B cell (primary cell): ENCODE results near the gene DCAF4. TPM values are rescaled to one million over a fixed set of nuclear protein-coding genes. Genes with fewer than 3 reads are reported as not detected.

ENCODE experiments used
- ATAC-seq: fragments of 200-7000 bp; cut with Tn5 transposase; one replicate; pipeline ENCODE4 v1.10.0; 2021; ENCODE audit warnings: low read depth, mild to moderate bottlenecking, moderate number of reproducible peaks, moderate library complexity
- CTCF ChIA-PET: fragments of 350-600 bp; sonication (Branson Sonifier 250); formaldehyde crosslinking; loops from one replicate; lab custom pipeline; 2021; ENCODE audit warnings: antibody characterized with exemption, inconsistent platforms; lab: Charles Lee
- POLR2A ChIA-PET: fragments of 350-600 bp; sonication (Branson Sonifier 250); formaldehyde crosslinking; loops from one replicate; lab custom pipeline; 2021; ENCODE audit warnings: antibody characterized with exemption; lab: Charles Lee
- DNase-seq: peaks from one replicate; pipeline ENCODE4 v3.0.0; 2013
- H2AFZ ChIP-seq: 2 replicates; pipeline ENCODE4 v1.6.1; 2012; ENCODE audit warnings: mild to moderate bottlenecking, low read depth, low read length; ENCODE audit not compliant: insufficient read depth, poor library complexity, severe bottlenecking
- H3K27ac ChIP-seq, 2 donors: 1 replicate in 1 of 2; 2 replicates in 1 of 2; pipeline ENCODE4 v1.5.1; 2012 to 2013; ENCODE audit warnings: low read length in 2 of 2, mild to moderate bottlenecking in 2 of 2, moderate library complexity in 1 of 2
- H3K27me3 ChIP-seq, 4 experiments: fragments of 200-600 bp in 1 of 4; sonication (generic) in 1 of 4; replicated peaks in 1 of 4; 1 replicate in 2 of 4; 2 replicates in 2 of 4; pipeline versions ENCODE4 v1.6.1 to v1.7.0; 2013 to 2016; ENCODE audit warnings: low read length in 3 of 4, mild to moderate bottlenecking in 2 of 4, mixed read lengths in 1 of 4, moderate library complexity in 1 of 4; ENCODE audit not compliant: insufficient read depth in 4 of 4, control insufficient read depth in 3 of 4; ENCODE audit errors: control extremely low read depth in 1 of 4
- H3K36me3 ChIP-seq, 2 experiments: replicated peaks in 1 of 2; 1 replicate in 1 of 2; 2 replicates in 1 of 2; pipeline versions ENCODE4 v1.6.1 to v1.7.1; 2013; ENCODE audit warnings: low read length in 1 of 2; ENCODE audit not compliant: insufficient read depth in 2 of 2, control insufficient read depth in 1 of 2; ENCODE audit errors: control extremely low read depth in 1 of 2, extremely low read depth in 1 of 2
- H3K4me1 ChIP-seq, 2 donors: fragments of 200-600 bp in 1 of 2; sonication (generic) in 1 of 2; 1 replicate in 1 of 2; 2 replicates in 1 of 2; pipeline versions ENCODE4 v1.5.1 to v1.6.1; 2013 to 2017; ENCODE audit warnings: low read length in 2 of 2; ENCODE audit not compliant: control insufficient read depth in 2 of 2, insufficient read depth in 2 of 2
- H3K4me2 ChIP-seq: replicated peaks from 2 replicates; pipeline ENCODE3; 2012; ENCODE audit warnings: mild to moderate bottlenecking, low read depth, low read length; ENCODE audit not compliant: poor library complexity, severe bottlenecking
- H3K4me3 ChIP-seq, 5 experiments: fragments of 200-600 bp in 1 of 5; sonication (generic) in 1 of 5; 1 replicate in 3 of 5; 2 replicates in 2 of 5; pipeline versions ENCODE4 v1.5.1 to v1.7.0; 2011 to 2016; ENCODE audit warnings: low read length in 4 of 5, mild to moderate bottlenecking in 4 of 5, low read depth in 2 of 5, control low read depth in 1 of 5, moderate library complexity in 1 of 5; ENCODE audit not compliant: insufficient read depth in 1 of 5; ENCODE audit errors: control extremely low read depth in 1 of 5, extremely low read depth in 1 of 5
- H3K79me2 ChIP-seq: fragments of 200-600 bp; sonication (generic); one replicate; pipeline ENCODE4 v1.6.0; 2016; ENCODE audit warnings: low read length; ENCODE audit not compliant: control insufficient read depth, insufficient read depth
- H3K9ac ChIP-seq: fragments of 200-600 bp; sonication (generic); 2 replicates; pipeline ENCODE4 v1.6.1; 2017; ENCODE audit warnings: mild to moderate bottlenecking, low read length, moderate library complexity
- H3K9me3 ChIP-seq, 3 donors: one replicate each; pipeline versions ENCODE4 v1.6.1 to v1.7.1; 2013; ENCODE audit warnings: low read length in 2 of 3; ENCODE audit not compliant: control insufficient read depth in 2 of 3, insufficient read depth in 1 of 3; ENCODE audit errors: control extremely low read depth in 1 of 3
- H4K20me1 ChIP-seq: 2 replicates; pipeline ENCODE4 v1.6.0; 2012; ENCODE audit warnings: mild to moderate bottlenecking, low read length; ENCODE audit not compliant: insufficient read depth, control insufficient read depth, poor library complexity, severe bottlenecking
- H3K27ac Mint-ChIP-seq: one replicate; pipeline ENCODE4 v1.8.0; 2021; ENCODE audit warnings: mixed read lengths
- H3K27me3 Mint-ChIP-seq: one replicate; pipeline ENCODE4 v1.8.0; 2021; ENCODE audit warnings: mixed read lengths
- H3K4me1 Mint-ChIP-seq: one replicate; pipeline ENCODE4 v1.8.0; 2021; ENCODE audit warnings: mixed read lengths
- H3K4me3 Mint-ChIP-seq: one replicate; pipeline ENCODE4 v1.8.0; 2021; ENCODE audit warnings: mixed read lengths
- H3K9me3 Mint-ChIP-seq: one replicate; pipeline ENCODE4 v1.8.0; 2022; ENCODE audit warnings: mixed read lengths; ENCODE audit not compliant: insufficient read depth
- CTCF ChIP-seq: fragments of 200-600 bp; IDR thresholded peaks from one replicate; pipeline ENCODE4 v1.8.0; 2022; ENCODE audit warnings: antibody characterized with exemption, mild to moderate bottlenecking
- EZH2 ChIP-seq: IDR thresholded peaks from 2 replicates; pipeline ENCODE4 v1.6.1; 2012; ENCODE audit warnings: borderline replicate concordance, low read depth, mild to moderate bottlenecking, moderate library complexity, low read length; ENCODE audit not compliant: insufficient read depth, poor library complexity, severe bottlenecking
- WGBS: methylation state at CpG from one replicate; pipeline ENCODE4 v1.1.5; 2013; ENCODE audit warnings: missing lambda C conversion rate; ENCODE audit not compliant: insufficient coverage; 5-methylcytosine and 5-hydroxymethylcytosine counted together
- intact Hi-C: fragments of 100-400 bp; cut with micrococcal nuclease; formaldehyde crosslinking; loops from one replicate; pipeline ENCODE4 v1.10.0; 2022
- polyA plus RNA-seq: library from polyadenylated mRNA; depleted of rRNA; stranded (reverse); fragments of >200 nt; gene quantifications from 2 replicates; pipeline ENCODE4 v1.2.3, GENCODE V29; 2012
- total RNA-seq, 2 donors: library from RNA; stranded (reverse); fragments of 120-200 nt in 1 of 2; gene quantifications; 1 replicate in 1 of 2; 2 replicates in 1 of 2; pipeline versions ENCODE4 v1.2.3 to v1.2.4, GENCODE V29; 2013 to 2022

DCAF4 gene
- total and polyA plus RNA-seq, 2 donors (not counting 1 experiment from before 2014, with no cell fraction given), result 35.3 to 54.6 TPM

DNA sequence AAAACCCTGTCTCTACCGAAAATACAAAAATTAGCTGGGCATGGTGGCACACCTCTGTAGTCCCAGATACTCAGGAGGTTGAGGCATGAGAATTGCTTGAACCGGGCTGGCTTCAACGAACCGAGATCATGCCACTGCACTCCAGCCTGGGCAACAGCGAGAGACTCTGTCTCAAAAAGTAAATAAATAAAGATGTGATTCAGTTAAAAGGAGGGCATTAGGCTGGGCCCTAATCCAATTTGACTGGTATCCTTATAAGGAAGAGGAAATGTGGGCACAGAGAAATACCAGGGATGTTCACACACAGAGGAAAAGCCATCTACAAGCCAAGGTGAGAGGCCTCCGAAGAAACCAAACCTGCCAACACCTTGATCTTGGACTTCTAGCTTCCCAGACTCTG is 10.1 kb upstream of the DCAF4 start:
- ChIA-PET CTCF (interaction anchor here (1.0 to 2.1 kb wide), 2 partner anchors 11 to 12 kb away, joined by 5 to 8 read pairs; no protein-coding TSS in a partner anchor), POLR2A (no interaction called here)
- intact Hi-C loops, result no loop called here
- Histone ChIP-seq H3K4me1 (no peaks in the 10 kb centered on the region), H3K36me3 (no peaks in the 10 kb centered on the region), H3K9ac (no peak overlapping the region), H3K27ac (no peak overlapping the region), H4K20me1 (no peaks in the 10 kb centered on the region), H2AFZ (no peak overlapping the region), H3K9me3 (no peaks in the 10 kb centered on the region), H3K27me3 (peaks cover 0 to 18% (median 4%) of the 10 kb centered on the region in 4 experiments), H3K4me2 (no peak overlapping the region), H3K79me2 (no peaks in the 10 kb centered on the region), H3K4me3 (no peak overlapping the region)
- no peak overlapping the region for H3K27ac Mint-ChIP-seq
- peaks cover 23% of the 10 kb centered on the region for H3K27me3 Mint-ChIP-seq
- WGBS, result 77% methylated on average over 6 of the region's 6 CpGs
- H3K9me3 Mint-ChIP-seq, result no peaks in the 10 kb centered on the region
- no peak for DNase-seq
- H3K4me3 Mint-ChIP-seq, result no peak overlapping the region
- no peak for TF ChIP-seq EZH2
- no peak for TF ChIP-seq CTCF
- no peak for ATAC-seq
- H3K4me1 Mint-ChIP-seq, result no peaks in the 10 kb centered on the region

GRCh38 chr14:72917094-72917802 is 9.0 kb upstream of the DCAF4 start:
- H3K9ac ChIP-seq, result no peak overlapping the region
- no peaks in the 10 kb centered on the region for H3K9me3 ChIP-seq
- H3K4me3 ChIP-seq, result no peak overlapping the region
- CTCF ChIA-PET, result interaction anchor here (2.1 kb wide), 1 partner anchor 13 kb away, joined by 8 read pairs; no protein-coding TSS in a partner anchor
- H3K79me2 ChIP-seq, result no peaks in the 10 kb centered on the region
- no peak overlapping the region for H2AFZ ChIP-seq
- H3K36me3 ChIP-seq, result no peaks in the 10 kb centered on the region
- intact Hi-C loops, result no loop called here
- no peak overlapping the region for H3K4me2 ChIP-seq
- H3K27me3 ChIP-seq, result peaks cover 0 to 18% (median 4%) of the 10 kb centered on the region in 4 experiments
- Mint-ChIP-seq H3K27ac (no peak overlapping the region), H3K27me3 (peaks cover 28% of the 10 kb centered on the region), H3K9me3 (no peaks in the 10 kb centered on the region), H3K4me3 (no peak overlapping the region), H3K4me1 (no peaks in the 10 kb centered on the region)
- WGBS, result 81% methylated on average over 4 of the region's 9 CpGs
- H3K4me1 ChIP-seq, result no peaks in the 10 kb centered on the region
- POLR2A ChIA-PET, result interaction anchor here (0.6 kb wide), 1 partner anchor 9 kb away, joined by 3 read pairs; the partner anchor contains the start of gene DCAF4
- ATAC-seq (no peak), DNase-seq (no peak)
- no peaks in the 10 kb centered on the region for H4K20me1 ChIP-seq
- TF ChIP-seq CTCF (no peak), EZH2 (no peak)
- no peak overlapping the region for H3K27ac ChIP-seq
